SJSA1 (cell line): ENCODE measurements around the gene PAN3. TPM values are rescaled to one million over a fixed set of nuclear protein-coding genes. Genes with fewer than 3 reads are reported as not detected.

Experiments used
- total RNA-seq: library from RNA; depleted of rRNA; stranded (reverse); fragments of >200 nt; shearing (Covaris generic); gene quantifications from 2 replicates; pipeline ENCODE4 v1.2.3, GENCODE V29; 2014; rRNA removed

Gene PAN3
- total RNA-seq, 1 experiment from 2014 or later: 8.1 TPM

Other genes starting within 250 kb of the PAN3 start
- gene PDX1, start 218.5 kb upstream of the PAN3 start, total RNA-seq: not detected in 2 replicates
- gene CDX2, start 169.2 kb upstream of the PAN3 start, total RNA-seq: not detected in 2 replicates
- gene URAD, start 149.9 kb upstream of the PAN3 start, total RNA-seq: not detected in 2 replicates
- not detected in 2 replicates for gene FLT3, start 38.0 kb upstream of the PAN3 start, total RNA-seq